NCI-H446 treated with DMSO at 0.1 percent for 48 hours (cell line): ENCODE results near the gene PYROXD2.

ENCODE experiments used
- DNase-seq: peaks from one replicate; lab custom pipeline; 2025; lab: John Stamatoyannopoulos, UW

PYROXD2 gene

DNA sequence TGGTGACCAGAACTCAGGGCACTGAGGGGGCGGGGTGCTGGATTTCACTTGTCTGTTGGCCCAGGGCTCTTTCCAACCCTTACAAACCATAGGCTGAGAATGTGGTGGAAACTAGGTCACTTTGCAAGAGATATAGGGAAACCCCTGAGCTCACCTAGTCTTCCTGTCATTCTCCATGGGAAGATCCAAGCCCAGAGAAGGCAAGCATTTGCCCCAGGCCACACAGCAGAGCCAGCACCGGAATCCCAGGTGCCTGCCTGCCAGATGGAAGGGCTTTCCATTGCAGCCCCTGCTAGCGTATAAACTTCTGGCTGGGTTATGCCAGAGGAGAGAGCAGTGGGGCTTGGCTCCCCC, 427 bp downstream of the PYROXD2 start:
- no peak for DNase-seq

DNA sequence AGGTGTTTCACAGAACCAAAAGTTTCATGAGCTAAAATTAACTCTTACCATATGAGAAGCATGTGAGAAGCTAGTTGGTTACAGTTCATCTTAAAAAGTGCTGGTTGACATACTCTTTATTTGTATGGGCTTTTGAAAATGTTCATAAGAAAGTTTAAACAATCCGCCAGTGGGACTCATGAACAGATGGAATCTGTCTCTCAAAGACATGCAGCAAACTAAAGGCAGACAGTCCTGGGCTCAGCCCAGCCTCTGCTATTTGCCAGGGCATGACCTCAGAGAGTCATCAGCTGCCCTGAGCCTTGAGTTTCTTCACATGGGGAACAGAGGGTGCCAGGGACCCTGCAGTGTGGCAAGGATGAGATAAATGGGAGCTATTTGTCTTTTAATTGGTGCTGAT, 3.2 kb downstream of the PYROXD2 start:
- DNase-seq: no peak

DNA sequence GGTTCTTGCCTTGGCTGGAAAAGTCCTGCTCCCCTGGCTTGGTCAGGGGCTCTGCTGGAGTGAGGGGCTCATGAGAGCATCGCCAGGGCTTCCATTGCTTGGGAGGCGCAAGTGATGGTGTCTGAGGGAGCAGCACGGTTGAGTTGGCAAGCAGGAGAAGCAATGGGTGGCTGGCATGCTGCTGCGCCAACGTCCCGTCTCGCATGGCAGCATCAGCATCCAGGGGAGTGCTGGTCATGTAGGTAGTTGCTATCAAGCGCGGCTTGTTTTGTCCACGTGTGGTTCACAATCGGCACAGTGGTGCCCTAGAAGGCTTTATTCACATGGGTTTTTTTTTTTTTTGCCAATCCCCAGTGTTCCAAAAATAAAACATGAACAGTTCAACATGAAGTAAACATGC, 3.8 kb downstream of the PYROXD2 start:
- no peak for DNase-seq

DNA sequence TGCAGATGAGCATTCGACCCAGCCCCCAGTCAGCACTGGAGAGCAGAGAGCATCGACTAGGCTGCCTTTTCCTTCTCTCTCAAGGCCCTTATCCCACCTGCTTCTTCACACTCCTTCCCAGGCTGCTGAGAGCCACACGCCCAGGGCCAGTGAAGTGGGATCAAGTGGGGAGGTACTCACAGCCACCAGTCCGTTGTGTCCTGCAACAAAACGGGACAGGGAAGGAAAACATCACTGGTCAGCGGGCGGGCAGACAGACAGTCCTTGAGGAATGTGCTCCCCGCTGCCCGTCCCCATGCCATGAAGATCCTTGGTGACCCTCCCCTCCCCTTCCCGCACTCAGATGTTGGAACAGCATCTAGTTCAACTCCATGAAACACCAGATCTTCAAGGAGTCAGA, 4.2 kb downstream of the PYROXD2 start:
- no peak for DNase-seq

DNA sequence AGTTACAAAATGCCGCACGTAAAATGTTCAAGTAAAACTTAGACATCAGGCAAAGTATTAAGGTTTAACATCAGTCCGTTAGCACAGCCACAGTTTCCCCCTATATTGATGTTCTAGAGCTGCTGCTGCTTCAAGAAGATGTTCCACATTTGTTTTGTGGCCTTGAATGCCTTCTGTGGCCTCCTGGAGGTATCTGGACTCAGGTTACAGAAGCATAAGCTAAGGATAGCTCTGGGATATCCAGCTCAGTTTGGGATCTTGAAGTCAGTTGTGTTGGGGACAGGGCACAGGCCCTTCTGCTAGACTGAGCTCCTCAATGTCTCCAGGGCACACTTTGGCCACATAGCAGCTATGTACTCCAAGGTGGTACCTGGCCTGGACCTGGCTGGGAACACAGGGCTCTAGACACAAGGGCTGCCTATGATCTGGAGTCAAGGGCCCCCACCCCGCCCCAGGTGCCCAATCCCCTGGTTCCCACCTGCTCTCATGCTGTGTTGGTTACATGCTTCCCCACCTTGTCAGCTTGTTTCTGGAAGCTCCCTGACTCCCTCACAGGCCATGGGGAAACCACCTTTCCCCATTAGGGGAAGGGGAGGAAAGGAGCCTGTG, 4.7 kb downstream of the PYROXD2 start:
- DNase-seq: no peak

DNA sequence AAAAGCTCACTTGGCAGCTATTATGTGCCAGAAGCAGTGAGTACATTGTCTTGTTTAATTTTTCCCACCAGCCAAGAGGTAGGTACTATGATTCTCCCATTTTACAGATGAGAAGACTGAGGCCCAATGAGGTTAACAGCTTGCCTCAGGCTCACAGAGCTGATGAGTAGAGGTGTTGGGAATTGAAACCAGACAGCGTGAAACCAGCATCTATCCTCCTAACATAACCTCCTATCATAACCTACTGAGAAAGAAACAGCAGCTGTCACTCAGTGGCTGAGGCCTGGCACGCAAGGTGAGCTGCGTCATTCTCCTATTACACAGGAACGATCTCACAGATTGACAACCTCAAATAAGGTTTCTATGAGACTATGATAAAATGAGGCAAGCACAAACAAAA, 6.2 kb downstream of the PYROXD2 start:
- no peak for DNase-seq

DNA sequence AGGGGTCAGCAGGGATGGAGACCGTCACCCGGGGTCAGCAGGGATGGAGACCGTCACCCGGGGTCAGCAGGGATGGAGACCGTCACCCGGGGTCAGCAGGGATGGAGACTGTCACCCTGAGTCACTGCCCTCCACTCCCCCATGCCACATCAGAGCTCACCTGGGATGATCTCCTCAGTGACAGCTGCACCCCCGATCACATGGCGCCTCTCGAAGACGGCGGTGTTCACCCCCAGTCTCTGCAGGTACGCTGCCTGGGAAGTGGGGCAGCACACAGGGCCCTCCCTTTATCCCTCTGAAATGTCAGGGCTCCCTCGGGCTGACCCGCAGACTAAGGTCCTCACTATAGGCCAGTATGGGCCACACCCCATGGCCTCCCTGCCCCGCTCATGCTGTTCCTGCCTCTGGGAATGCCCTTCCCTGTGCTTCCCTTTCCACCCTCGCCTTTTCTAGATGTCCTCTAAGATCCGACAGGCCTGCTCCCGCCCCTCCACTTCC, 7.2 kb downstream of the PYROXD2 start:
- no peak for DNase-seq

DNA sequence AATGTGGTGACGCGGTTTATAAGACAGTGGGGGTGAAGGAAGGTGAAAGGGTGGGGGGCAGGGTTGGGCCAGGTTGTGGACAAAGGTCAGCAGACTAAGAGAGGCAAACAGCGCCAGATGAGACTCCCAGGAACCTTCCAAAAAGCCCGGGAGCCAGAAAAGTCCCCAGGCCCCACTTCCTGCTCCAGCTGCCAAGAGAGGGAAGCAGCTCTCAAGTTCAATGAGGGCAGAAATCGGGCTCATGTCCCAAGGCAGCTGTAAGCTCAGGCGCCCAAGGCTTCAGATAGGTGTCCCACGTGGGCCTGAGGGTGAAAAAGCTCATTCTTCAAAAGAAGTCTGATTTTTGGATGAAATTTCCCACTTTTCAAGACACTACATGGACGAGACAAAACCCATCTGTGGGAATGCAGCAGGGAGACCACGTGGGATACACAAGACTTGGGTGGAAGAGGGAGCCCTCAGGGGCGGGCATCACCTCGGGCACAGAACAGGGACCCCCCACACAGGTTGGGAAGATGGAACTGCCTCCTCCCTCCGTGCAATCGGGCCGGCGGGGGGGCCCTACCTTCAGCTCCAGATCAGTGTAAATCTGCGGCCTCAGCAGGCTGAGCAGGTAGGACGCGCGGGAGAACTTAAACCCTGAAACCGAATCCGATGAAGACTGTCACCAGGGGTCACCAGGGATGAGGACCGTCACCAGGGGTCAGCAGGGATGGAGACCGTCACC, 7.8 kb downstream of the PYROXD2 start:
- no peak for DNase-seq

DNA sequence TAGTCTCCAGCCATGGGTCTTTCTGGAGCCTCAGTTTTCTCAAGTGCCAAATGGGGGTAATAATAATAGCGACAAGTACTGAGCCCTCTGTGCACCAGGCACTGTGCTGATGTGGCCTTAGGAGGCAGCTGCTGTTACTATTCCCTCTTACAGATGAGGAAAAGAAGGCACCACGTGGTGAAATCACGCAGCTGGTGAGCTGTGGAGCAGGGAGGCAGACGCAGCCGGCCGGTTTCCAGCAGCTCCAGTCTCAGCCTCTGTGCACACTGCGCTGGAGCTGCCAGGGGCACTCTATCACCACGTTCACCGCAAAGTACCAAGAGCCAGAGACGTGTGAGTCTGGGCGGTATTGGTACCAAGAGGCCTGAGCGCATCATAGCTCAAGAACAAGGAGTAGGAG, 9.6 kb downstream of the PYROXD2 start:
- no peak for DNase-seq

DNA sequence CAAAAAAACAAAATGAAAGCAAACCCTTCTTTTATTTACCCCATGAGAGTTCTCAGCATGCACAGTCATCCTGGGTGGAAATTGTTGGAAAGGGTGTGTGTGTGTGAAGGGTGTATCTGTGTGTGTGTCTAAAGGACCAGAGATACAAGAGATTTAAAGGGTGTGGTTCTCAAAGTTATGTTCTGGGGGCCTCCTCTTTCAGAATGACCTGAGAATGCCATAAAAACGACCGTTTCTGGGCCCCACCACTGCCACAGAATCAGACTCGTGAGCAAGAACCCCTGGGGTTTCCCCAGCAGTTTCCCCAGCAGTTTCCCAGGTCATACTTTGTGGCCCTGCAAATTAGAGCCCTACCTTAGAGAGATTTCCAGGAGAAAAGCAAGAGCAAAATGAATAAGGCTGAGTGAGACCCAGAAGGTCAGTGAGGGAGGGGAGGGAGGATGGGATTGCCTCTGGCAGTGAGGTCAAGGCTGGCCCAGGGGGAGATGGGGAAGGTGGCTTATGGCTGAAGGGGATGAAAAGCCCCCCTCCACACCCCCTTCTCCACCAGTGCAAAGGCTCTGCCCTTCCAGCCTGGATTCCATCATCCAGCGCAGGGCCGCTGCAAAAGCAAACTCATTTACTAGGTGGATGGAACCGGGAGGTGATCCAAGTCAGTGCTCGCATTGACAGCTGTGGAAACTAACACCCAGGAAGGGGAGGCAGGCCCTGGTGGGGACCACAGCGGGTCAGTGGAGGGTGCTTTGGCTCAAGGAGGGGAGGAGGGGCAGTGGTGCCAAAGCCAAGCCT, 10.2 kb downstream of the PYROXD2 start:
- DNase-seq: no peak

DNA sequence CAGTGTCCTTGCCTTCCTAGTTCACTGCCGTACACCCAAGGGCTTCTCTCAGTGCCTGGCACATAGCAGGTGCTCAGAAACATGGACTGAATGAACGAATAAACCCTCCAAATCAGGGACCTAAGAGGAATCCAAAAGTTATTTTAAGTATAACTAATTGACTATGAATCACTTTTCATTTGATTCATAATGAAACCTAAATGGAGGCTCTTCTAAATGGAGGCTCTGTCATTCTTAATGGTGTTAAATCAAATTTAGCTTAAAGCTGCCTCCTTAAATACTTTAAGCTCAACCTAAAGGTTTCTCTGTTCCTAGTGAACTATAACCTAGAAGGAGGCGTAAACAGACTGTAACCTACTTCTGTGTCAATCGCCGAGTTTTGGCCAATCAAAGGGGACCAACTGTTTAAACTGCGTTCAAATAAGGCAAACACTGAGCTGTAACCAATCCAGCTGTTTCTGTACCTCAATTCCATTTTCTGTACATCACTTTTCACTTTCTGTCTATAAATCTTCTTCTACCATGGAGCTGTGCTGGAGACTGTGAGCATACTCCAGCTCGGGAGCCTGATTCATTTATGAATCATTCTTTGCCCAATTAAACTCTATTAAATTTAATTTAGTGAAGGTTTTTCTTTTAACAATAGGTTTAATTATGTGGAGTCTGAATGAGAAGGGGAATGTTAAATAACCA, 11.0 kb downstream of the PYROXD2 start:
- DNase-seq: no peak

DNA sequence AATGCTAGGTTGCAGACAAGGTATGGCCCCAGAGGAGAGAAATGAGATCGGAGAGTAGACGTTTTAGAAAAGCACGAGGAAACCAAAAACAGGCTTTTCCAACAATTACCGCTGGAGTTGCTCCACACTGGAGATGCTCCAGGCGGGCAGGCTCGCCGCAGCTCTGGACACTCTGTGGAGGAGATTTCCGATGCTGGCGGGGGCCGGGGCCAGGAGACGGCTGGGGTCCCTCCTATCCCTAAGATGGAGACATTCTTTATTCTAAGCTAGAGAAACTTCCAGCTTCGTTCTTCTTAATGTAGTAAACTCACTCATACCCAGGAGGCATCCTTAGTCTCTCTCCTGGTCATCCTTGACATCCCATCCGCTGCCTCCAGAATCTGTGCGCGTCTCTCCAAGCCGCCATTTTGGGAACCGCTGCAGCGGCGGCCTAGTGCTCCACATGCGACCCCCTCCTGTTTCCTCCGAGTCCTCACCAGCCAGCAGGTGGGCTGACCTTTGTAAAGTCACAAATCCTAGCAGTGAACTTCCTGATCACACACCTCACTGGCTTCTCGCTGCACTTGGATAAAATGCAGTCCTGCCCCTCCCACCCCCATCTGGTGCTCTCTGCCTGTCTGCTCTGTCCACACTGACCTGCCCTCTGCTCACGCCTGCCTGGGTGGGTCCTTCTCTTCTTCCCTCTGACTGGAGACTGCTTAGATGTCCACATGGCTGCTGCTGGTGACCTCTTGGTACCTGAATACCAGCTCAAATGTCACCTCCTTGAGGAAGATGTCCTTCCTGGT, 11.9 kb downstream of the PYROXD2 start:
- no peak for DNase-seq

DNA sequence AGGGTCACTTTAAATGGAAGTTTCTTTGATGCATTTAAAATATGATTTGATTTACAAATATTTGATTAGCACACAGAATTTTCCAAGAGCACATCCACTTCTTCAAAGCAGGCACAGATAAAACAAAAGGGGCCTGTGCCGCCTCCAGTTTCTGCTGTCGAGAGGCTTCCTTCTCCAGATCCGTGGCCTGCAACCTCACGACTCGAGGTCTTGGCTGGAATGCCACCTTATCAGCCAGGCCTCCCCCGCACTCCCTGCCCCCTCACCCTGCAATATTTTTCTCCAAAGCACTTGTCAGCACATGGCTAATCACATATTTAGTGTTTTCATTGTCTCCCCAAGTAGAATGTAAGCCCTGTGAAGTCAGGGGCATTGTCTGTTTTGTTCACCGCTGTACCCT, 12.5 kb downstream of the PYROXD2 start:
- no peak for DNase-seq

DNA sequence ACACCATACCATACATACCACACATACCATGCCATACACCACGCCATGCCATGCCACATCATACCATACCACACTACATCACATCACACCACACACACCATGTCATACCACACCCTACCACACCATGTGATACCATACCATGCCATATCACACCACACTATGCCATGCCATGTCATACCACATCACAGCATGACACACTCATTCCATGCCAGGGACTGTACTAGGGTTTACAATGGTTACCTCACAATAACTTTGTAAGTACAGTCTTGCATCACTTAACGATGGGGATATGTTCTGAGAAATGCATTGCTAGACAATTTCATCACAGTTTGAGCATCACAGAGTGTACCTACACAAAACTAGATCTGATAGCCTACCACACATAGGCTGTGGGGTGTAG, 14.5 kb downstream of the PYROXD2 start:
- no peak for DNase-seq

DNA sequence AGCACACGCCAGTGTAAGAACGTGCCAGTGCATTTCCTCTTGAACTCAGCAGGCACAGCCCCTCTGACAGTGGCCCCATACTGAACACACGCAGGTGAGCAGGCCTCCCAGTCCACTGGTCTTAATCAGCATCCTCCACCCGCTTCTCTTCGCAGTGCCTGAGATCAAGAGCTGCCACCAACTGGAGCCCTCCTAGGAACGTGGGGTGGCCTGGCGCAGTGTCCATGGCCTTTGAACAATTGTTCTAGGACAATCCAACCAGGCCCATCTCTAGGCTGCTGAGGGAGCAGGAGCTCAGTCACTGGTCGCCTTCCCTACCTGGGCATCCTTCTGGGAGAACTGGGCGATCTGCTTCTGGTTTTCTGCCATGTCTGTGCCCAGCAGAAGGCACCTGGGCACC, 15.2 kb downstream of the PYROXD2 start:
- no peak for DNase-seq

DNA sequence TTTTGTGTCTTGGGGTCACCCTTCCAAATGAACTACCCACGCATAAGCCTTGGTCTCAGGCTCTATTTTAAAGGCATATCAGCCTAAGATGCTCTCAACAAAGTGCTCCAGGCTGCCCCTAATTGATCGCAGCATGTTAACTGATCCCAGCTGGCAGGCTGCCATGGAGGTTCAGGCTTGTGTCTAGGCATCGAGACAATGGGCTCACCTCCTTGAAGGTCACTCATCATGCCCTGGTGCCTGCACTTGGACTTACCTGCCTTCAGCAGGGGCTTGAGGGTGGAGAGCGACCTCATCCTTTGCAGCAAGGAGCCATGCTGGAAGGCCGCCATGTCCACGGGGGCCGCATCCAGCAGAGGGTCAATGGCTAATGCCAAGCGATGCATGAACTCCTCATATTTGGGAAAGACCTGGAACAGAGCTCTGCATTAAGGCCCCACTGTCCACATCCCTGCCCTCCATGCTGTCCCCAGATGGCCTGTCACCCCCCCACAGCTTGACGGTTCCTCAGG, 17.8 kb downstream of the PYROXD2 start:
- no peak for DNase-seq

DNA sequence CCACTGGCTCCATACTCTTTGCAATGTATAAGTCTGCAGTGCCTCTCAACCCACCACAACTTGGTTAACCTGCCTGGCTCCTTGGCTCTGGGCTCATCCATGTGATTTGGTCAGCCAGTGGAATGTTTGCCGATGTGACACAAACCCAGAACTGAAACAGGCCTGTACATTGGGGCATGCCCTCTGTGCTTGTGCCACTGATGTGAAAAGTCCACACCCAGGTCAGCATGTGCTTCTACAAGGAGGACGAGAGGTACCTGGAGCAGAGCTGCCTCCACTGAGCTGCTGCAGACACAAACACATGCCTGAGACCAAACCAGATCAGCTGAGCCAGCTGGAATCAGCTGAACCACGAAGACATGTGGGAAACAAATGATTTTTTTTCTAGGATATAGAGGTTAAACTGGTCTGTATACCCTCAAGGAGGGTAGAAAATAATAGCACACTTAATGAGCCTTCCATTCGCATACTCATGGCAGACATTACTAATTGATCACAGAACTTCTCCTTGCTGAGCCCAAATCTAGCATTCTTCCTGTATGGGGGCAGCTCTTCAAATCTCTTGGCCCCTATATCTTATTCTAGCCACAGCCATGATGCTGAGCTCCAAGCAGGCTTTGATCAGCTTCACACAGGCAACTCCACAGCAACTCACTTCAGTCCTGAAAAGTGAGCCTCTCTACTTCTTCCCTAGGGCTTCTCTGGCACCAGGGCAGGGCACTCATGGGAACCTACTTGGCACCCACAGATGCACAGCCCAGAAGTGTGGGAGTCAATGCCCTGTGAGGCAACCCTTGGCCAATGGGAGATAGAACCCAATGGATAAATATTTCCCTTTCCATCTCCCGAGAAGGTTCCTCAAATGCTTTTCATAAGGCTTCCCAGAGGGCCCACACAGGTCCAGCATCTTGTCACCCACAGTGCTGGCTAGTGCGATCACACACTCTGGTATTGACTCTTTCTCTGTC, 18.6 kb downstream of the PYROXD2 start:
- DNase-seq: no peak

DNA sequence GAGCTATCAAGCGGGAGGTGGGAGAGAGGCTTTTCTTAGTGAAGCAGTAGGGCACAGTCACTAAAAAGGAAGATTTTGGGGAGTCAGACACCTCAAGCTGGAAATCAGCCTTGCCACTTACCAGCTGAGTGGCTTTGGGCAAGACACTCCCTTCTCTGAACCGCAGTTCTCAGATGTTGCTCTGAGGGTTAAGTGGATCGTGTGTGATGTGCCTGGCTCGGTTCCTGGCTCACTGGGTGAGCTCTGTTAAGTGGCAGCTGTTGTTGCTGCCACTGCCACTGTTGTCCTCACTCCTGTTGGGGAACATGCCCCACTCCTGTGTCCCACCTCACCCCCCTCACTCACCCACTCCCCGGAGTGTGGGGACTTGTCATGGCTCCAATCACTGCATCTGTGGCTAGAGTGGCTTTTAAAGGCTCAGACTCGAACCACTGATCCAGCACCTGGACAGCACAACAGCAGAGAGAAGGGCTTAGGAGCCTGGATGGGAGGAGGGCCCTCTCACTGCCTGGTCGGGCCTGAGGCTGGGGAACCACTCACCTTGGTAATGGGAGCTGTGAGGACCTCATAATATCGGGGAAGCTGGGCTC, 20.0 kb downstream of the PYROXD2 start:
- no peak for DNase-seq

DNA sequence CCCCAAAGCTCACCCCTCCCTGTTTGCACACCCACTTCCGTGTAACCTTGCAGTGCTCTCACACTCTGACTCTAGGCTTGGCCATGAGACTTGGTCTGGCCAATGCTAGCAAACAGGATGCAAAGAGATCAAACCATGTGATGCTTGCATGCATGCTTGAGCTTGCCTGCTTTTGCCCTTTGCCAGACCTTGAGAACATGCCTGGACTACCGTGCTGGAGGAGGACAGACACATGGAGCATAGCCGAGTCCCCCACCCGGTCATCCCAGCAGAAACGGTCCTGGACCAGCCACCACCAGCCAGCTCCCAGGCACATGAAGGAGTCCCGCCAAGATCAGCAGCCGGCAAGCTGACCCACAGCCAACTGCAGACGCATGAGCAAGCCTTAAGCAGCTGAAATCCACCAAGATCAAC, 23.4 kb downstream of the PYROXD2 start:
- peak; percentile 11 for DNase-seq

DNA sequence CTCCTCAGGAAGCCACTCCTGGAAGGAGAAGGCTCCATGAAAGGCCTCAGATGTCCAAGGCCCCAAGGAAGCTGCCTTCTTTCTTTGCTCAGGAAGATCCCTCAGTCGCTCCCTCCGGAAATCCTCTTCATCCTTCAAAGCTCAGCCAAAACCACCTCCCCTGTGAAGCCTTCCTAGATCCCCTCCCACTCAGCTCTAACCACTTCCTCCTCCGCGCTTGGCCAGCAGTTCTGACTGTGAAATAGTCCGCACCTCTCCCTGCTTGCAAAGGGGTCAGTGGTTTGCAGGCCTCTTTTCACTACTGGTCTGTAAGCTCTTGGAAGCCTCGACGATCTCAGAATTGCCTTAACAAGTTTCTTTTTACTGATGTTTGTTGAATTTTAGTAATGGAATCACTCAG, 23.9 kb downstream of the PYROXD2 start:
- no peak for DNase-seq
